ENCODE results near the gene FBXL14. TPM values are rescaled to one million over a fixed set of nuclear protein-coding genes. Genes with fewer than 3 reads are reported as not detected.

FBXL14 gene
- total RNA-seq, 4 donors from 2014 or later, result 12.0 to 22.6 (median 16.0) TPM

DNA sequence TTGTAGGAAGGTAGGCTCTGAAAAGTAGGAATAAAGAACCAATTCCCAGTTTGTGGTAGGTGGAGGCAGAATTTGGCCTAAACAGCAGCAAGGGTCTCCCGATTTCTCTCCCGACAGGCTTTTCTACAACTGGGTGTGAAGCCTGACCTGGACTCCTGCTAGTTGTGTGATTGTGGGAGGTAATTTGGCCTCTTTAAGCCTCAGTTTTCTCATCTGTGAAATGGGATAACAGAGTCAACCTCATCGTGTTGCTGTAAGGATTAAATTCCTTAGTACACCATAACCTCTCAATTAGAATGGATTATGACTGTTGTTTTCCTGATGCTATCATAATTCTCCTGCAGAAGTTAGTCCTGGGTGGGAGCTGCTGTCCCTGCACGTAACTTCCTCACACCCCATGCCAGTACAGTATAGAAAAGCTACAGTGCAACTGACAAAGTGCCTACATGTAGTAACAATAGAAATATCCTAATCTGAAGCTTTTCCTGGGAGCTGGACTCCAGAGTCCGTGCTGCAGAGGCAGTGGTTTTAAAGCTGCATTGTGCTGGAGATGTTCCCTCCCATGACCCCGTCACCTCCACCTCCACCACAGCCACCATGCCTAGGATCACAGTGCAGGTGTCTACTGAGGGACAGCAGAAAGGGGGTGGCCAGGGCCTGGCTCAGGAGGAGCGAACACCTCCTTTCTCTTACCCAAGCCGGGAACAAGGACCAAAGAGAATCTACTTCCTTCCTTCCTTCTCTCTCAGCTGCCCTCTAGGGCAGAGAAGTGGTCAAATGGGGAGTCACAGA lies 76.5 kb downstream of the FBXL14 start:
- DNase-seq (ENCODE audit: extremely low spot score), result no peak
- TF ChIP-seq POLR2A (IDR thresholded peaks at IDR 0.05; ENCODE audit: low read depth) (no peak), POLR2AphosphoS5 (IDR thresholded peaks at IDR 0.05) (no peak), EP300 (IDR thresholded peaks at IDR 0.05) (no peak)
- TF ChIP-seq, protein P1, sequence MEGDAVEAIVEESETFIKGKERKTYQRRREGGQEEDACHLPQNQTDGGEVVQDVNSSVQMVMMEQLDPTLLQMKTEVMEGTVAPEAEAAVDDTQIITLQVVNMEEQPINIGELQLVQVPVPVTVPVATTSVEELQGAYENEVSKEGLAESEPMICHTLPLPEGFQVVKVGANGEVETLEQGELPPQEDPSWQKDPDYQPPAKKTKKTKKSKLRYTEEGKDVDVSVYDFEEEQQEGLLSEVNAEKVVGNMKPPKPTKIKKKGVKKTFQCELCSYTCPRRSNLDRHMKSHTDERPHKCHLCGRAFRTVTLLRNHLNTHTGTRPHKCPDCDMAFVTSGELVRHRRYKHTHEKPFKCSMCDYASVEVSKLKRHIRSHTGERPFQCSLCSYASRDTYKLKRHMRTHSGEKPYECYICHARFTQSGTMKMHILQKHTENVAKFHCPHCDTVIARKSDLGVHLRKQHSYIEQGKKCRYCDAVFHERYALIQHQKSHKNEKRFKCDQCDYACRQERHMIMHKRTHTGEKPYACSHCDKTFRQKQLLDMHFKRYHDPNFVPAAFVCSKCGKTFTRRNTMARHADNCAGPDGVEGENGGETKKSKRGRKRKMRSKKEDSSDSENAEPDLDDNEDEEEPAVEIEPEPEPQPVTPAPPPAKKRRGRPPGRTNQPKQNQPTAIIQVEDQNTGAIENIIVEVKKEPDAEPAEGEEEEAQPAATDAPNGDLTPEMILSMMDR (IDR thresholded peaks at IDR 0.05), result no peak
- WGBS, result 92% methylated on average over 7 of the region's 8 CpGs
- H3K27ac ChIP-seq (replicated peaks in 1 of 4), result no peak overlapping the region
- no peaks in the 10 kb centered on the region for H3K36me3 ChIP-seq
- intact Hi-C loops (cut with DNase I), result no loop called here
- H3K27me3 ChIP-seq, result peaks cover 0 to 8% (median 0%) of the 10 kb centered on the region in 4 donors
- peaks cover 0 to 13% (median 5%) of the 10 kb centered on the region in 4 donors for H3K9me3 ChIP-seq
- peaks cover 0 to 13% (median 11%) of the 10 kb centered on the region in 4 donors for H3K4me1 ChIP-seq
- H3K4me3 ChIP-seq, result no peak overlapping the region

DNA sequence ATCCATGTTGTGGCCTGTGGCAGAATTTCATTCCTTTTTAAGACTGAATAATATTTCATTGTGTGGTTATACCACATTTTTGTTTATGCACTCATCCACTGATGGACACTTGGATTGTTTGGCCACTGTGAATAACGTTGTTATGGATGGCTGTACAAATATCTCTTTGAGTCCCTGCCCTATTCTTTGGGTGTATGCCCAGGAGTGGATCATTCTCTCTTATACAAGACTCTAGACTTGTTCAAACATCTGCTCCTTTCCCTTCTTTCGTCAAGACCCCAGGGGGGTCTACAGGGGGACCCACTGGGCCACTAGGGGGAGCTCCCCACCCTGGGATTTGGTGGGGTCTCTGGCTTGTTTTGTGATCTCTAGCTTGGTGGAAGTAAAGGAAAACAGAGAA lies 77.4 kb downstream of the FBXL14 start:
- no peak for TF ChIP-seq POLR2AphosphoS5 (IDR thresholded peaks at IDR 0.05)
- TF ChIP-seq, protein P1 (IDR thresholded peaks at IDR 0.05), result peak in 1 of 3 experiments; percentile 9
- no peak for TF ChIP-seq POLR2A (IDR thresholded peaks at IDR 0.05; ENCODE audit: low read depth)
- no peak for TF ChIP-seq EP300 (IDR thresholded peaks at IDR 0.05)
- DNase-seq (ENCODE audit: extremely low spot score), result no peak
- Histone ChIP-seq H3K27ac (replicated peaks in 1 of 4) (no peak overlapping the region), H3K4me1 (peaks cover 0 to 13% (median 11%) of the 10 kb centered on the region in 4 donors), H3K36me3 (no peaks in the 10 kb centered on the region), H3K9me3 (peaks cover 0 to 13% (median 5%) of the 10 kb centered on the region in 4 donors), H3K4me3 (no peak overlapping the region), H3K27me3 (peaks cover 0 to 8% (median 0%) of the 10 kb centered on the region in 4 donors)
- intact Hi-C loops (cut with DNase I), result no loop called here
- WGBS, result 17% methylated on average over 2 of the region's 2 CpGs

Other genes with a start within 250 kb of the FBXL14 start
- gene WNT5B, start 34.6 kb upstream of the FBXL14 start, total RNA-seq, result 100 to 1,000 TPM in 1 of 4 donors, 10 to 100 TPM in 3; 33.5 to 112 (median 53.5) TPM
- gene ADIPOR2, start 96.5 kb upstream of the FBXL14 start, total RNA-seq, result 10 to 100 TPM; 28.2 to 37.4 (median 34.1) TPM
- gene LRTM2, start 226.0 kb upstream of the FBXL14 start, total RNA-seq, result under 1 TPM in 1 of 4 donors, not detected in 3; 0.17 TPM

Data from esophagus muscularis mucosa (tissue), 4 donors.